ENCODE measurements around the gene MCM8.

GRCh38 chr20:5900908-5901307 is 49.5 kb upstream of the MCM8 start:
- TF ChIP-seq CTCF (IDR thresholded peaks at IDR 0.05; ENCODE audit: low read depth, low read length, poor library complexity, severe bottlenecking): no peak
- TF ChIP-seq EZH2phosphoT487 (IDR thresholded peaks at IDR 0.05; ENCODE audit: borderline replicate concordance, low read length): no peak
